HG03460 (cell line): ENCODE measurements around the gene ROR2.
"Not testable (repeated sequence)": the region's sequence is repeated elsewhere in the genome, so short reads cannot be mapped to it uniquely, and the experiment has no call there.

ENCODE experiments used
- ATAC-seq: cut with Tn5 transposase; IDR thresholded peaks from one replicate; pipeline ENCODE4 v1.9.1; 2021; ENCODE audit not compliant: unreplicated experiment

The ROR2 gene

GRCh38 chr9:91655215-91655614 lies 294.8 kb downstream of the ROR2 start:
- ATAC-seq = no peak

DNA sequence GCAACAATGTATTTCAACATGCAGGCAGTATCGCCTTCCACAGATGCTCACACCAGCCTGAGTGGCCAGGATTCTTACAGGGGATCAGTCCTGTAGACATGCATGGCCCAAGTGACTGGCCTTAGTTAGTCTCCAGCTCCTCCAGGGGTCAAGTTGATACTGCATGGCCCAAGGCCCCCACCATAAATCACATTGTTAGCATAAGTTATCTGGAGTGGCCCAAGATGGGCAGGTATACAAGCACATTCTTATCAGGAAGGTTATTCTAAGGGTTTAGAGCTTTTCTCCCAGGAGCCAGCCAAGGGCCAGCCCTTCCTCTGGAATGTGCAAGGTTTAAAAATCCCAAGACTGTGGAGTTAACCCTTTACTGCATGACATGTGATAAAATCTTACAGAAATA lies 295.5 kb downstream of the ROR2 start:
- no peak for ATAC-seq

DNA sequence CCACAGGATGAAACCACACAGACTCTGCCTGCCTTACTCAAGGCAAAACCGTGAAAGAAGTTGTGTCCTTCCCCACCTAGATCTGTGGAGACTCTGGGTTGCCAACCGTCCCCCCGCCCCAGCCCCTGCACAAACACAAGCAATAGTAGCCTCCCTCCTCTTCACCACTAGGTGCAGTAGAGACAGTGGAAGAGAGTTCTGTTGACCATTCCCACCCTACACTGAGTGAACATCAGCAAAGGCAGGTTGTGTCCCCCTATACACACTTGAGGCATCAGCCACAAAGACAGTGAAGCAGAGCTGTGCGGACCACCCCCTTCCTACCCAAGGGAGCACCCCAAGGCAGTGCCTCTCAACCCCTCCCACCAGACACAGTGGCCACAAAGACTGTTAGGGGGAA lies 302.7 kb downstream of the ROR2 start:
- no peak for ATAC-seq

DNA sequence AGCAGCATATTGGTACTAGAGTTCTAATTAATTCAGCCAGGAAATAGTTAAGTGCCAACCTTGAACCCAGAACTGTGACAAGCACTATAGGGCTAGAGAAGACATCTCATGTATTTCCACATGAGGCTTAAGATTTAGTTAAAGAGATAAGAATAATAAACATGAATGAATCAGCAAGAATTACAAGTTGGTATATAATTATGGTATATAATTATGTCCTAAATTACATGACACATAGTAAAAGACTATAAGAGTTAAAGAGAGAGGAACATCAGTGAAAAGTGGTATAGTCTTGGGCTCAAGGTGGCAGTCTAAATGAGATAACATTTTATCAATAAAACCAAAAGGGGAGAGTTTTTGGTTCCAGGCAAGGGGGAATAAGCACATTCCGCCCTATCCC lies 303.3 kb downstream of the ROR2 start:
- no peak for ATAC-seq

GRCh38 chr9:91644433-91644832 lies 305.6 kb downstream of the ROR2 start:
- ATAC-seq = no peak

GRCh38 chr9:91643481-91644077 lies 306.4 kb downstream of the ROR2 start:
- ATAC-seq = no peak

DNA sequence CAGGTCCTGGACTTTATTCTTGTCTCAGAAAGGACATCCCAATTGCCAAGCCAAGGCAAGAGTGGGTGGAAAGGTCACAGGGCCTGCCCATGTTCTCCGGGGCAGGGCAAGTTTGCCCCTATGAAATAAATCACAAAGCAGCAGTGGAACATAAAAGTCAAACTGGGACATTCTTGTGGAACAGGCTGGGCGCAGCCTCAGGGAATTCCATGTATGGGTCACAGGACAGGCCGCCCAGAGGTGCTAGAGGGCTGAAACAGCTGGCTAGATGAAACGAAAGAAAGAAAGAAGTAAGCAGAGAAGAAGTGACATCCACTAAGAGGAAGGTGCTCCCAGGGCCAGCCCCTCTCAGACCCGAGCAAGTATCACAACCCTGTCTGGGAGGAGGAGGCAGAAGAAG lies 307.3 kb downstream of the ROR2 start:
- no peak for ATAC-seq

DNA sequence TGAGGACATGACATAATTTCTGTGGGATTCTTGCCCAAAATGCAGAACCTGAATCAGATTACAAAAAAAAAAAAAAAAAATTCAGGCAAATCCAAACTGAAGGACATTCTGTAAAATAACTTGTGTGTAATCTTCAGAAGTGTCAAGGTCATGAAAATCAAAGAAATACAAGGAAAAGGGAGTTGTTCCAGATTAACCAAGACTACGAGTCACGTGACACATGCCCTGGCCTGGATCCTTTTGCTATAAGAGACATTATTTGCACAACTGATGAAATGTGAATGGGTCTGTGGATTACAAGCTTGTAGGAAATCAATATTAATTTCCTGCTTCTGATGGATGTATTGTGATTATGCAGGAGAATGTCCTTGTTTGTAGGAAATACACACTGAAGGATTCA lies 309.6 kb downstream of the ROR2 start:
- ATAC-seq = no peak

GRCh38 chr9:91639054-91639453 lies 311.0 kb downstream of the ROR2 start:
- no peak for ATAC-seq

DNA sequence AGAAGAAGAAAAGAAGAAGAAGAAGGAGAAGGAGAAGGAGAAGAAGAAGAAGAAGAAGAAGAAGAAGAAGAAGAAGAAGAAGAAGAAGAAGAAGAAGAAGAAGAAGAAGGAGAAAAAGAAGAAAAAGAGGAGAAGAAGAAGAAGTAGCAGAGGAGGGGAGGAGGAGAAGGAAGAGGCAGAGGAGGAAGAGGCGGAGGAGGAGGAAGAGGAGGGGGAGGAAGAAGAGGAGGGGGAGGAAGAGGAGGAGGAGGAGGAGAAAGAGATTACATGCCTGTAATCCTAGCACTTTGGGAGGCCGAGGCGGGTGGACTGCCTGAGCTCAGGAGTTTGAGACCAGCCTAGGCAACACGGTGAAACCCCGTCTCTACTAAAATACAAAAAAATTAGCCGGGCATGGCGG lies 315.2 kb downstream of the ROR2 start:
- ATAC-seq = not testable (repeated sequence)

- no peak for ATAC-seq
These were observed 320.3 kb downstream of the ROR2 start for GRCh38 chr9:91629718-91630117.

DNA sequence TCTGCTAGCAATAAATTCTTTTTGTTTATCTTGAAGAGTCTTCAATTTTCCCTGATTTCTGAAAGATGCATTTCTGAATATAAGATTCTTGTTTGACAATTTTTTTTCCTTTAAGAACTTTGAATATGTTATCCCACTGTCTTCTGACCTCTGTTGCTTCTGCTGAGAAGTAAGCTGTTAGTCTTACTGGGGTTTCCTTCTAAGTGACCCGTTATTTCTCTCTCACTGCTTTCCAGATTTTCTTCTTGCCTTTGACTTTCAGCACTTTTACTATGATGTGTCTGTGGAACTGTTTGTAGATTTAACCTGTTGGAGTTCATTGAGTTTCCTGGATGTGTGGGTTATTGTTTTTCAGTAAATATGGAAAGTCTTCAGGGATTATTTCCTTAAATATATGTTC lies 321.1 kb downstream of the ROR2 start:
- ATAC-seq = no peak

DNA sequence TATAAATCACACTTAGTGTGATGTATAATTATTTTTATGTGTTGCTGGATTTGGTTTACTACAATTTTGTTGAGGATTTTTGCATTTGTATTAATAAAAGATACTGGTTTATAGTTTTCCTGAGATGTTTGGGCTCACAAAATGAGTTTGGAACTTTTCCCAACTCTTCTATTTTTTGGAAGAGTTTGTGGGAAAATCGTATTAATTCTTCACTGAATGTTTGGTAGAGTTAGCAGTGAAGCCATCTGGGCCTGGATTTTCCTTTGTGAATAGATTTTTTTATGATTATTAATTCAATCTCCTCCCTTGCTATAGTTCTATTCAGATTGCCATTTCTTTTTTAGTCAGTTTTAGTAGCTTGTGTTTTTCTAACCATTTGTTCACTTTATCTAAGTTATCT lies 324.7 kb downstream of the ROR2 start:
- ATAC-seq = no peak

DNA sequence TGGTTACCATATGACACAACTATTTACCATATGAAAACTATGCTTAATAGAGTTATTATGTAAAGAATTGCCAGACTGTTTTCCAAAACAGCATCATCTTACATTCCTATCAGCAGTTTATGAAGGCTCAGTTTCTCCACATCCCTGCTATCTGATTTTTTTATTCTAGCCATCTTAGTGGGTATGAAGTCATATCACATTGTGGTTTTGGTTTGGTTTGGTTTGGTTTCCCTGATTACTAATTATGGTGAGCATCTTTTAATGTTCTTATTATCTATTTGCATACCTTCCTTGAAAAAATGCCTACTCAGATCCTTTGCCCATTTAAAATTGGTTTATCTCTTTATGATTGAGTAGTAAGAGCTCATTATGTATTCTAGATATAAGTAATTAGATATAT lies 327.0 kb downstream of the ROR2 start:
- ATAC-seq = no peak

DNA sequence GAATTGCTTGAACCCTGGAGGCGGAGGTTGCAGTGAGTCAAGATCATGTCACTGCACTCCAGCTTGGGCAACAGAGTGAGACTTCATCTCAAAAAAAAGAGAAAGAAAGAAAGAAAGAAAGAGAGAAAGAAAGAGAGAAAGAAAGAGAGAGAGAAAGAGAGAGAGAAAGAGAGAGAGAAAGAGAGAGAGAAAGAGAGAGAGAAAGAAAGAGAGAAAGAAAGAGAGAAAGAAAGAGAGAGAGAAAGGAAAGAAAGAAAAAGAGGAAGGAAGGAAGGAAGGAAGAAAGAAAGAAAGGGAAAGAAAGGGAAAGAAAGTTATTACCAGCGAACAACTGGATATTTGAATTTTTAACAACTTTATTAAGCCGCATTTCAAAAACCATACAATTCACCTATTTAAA lies 327.9 kb downstream of the ROR2 start:
- ATAC-seq = not testable (repeated sequence)

GRCh38 chr9:91614044-91614443 lies 336.0 kb downstream of the ROR2 start:
- ATAC-seq = not testable (repeated sequence)

GRCh38 chr9:91611582-91611981 lies 338.4 kb downstream of the ROR2 start:
- no peak for ATAC-seq

- ATAC-seq = no peak
These were observed 343.6 kb downstream of the ROR2 start for GRCh38 chr9:91606255-91606995.

GRCh38 chr9:91604451-91605179 lies 345.4 kb downstream of the ROR2 start:
- ATAC-seq = no peak

DNA sequence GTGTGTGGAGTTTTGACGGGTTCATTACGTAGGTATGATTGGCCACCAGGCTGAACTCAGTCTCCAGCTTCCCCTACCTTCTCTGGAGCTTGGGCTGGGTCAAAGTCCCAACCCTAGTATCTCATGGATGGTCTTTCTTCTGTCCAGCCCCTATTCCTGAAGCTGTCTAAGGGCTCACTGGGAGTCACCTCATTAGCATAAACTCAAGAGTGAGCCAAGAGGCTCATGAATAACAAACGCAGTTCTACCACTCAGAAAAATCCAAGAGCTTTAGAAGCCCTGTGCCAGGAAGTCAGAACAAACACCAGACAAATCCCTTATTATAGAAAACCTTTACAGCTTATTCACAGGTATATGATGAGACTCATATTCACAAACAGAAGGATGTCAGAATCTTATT lies 346.1 kb downstream of the ROR2 start:
- no peak for ATAC-seq

- ATAC-seq = no peak
These were observed 350.5 kb downstream of the ROR2 start for GRCh38 chr9:91599564-91599963.

GRCh38 chr9:91591627-91592026 lies 358.4 kb downstream of the ROR2 start:
- no peak for ATAC-seq
